SK-N-MC (cell line): ENCODE results near the gene LRG1.

Experiments used
- DNase-seq: peaks from one replicate; pipeline ENCODE4 v3.0.0-alpha.2; 2011; ENCODE audit warnings: low read depth, low spot score
- H3K27ac ChIP-seq: fragments of 200-600 bp; sonication (generic); 2 replicates; pipeline ENCODE4 v1.5.1; 2016; ENCODE audit warnings: mixed run types
- H3K36me3 ChIP-seq: fragments of 200-600 bp; sonication (generic); 2 replicates; pipeline ENCODE4 v1.6.1; 2017; ENCODE audit warnings: antibody characterized with exemption, low read length, mixed read lengths; ENCODE audit not compliant: insufficient read depth
- H3K4me3 ChIP-seq: fragments of 200-600 bp; sonication (generic); 2 replicates; pipeline ENCODE4 v1.5.1; 2016
- H3K9ac ChIP-seq: fragments of 200-600 bp; sonication (generic); 2 replicates; pipeline ENCODE4 v1.8.0; 2017; ENCODE audit warnings: mixed run types, mixed read lengths; ENCODE audit not compliant: insufficient read length
- H3K9me3 ChIP-seq: fragments of 200-600 bp; sonication (generic); 2 replicates; pipeline ENCODE4 v1.6.1; 2017; ENCODE audit warnings: low read depth, mild to moderate bottlenecking, antibody characterized with exemption, low read length, moderate library complexity, mixed read lengths
- EZH2 ChIP-seq: fragments of 200-600 bp; sonication (generic); IDR thresholded peaks from one replicate; pipeline ENCODE4 v1.6.1; 2017; ENCODE audit warnings: antibody characterized with exemption
- FOXP2 ChIP-seq: optimal IDR thresholded peaks from 2 replicates; pipeline ENCODE3; 2011; ENCODE audit warnings: mild to moderate bottlenecking, moderate library complexity; ENCODE audit not compliant: insufficient read depth; ENCODE audit errors: extremely low read length, control extremely low read depth
- POLR2AphosphoS5 ChIP-seq: IDR thresholded peaks from 2 replicates; pipeline ENCODE4 v1.6.1; 2012; ENCODE audit warnings: mild to moderate bottlenecking, low read depth, low read length, borderline replicate concordance

LRG1 gene

GRCh38 chr19:4492337-4493103 is 47.3 kb downstream of the LRG1 start:
- H3K9me3 ChIP-seq, result no peaks in the 10 kb centered on the region
- H3K9ac ChIP-seq, result no peak overlapping the region
- peaks cover 11% of the 10 kb centered on the region; the same call in 1 of the 2 replicates for H3K36me3 ChIP-seq
- DNase-seq, result no peak
- TF ChIP-seq FOXP2, result no peak
- no peak for TF ChIP-seq POLR2AphosphoS5
- H3K4me3 ChIP-seq, result no peak overlapping the region
- no peak overlapping the region for H3K27ac ChIP-seq

DNA sequence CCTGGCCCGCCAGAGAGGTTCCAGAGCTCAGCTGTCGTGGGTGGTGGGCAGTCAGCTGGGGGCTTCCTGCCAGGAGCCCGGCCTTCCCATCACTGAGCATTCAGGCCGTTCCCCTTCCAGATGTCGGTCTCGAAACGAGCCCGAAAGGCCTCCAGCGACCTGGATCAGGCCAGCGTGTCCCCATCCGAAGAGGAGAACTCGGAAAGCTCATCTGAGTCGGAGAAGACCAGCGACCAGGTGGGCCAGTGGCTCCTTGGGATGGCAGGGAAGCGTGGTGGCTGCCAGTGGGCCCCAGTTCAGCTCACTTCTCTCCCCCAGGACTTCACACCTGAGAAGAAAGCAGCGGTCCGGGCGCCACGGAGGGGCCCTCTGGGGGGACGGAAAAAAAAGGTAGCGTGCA is 48.4 kb downstream of the LRG1 start:
- H3K9me3 ChIP-seq, result no peaks in the 10 kb centered on the region
- H3K9ac ChIP-seq, result no peak overlapping the region
- H3K4me3 ChIP-seq, result no peak overlapping the region
- no peak for DNase-seq
- peaks cover 11% of the 10 kb centered on the region; the same call in 1 of the 2 replicates for H3K36me3 ChIP-seq
- no peak for TF ChIP-seq EZH2
- no peak for TF ChIP-seq FOXP2
- no peak for TF ChIP-seq POLR2AphosphoS5
- H3K27ac ChIP-seq, result no peak overlapping the region

- DNase-seq, result no peak
- Histone ChIP-seq H3K9ac (no peak overlapping the region), H3K27ac (no peak overlapping the region), H3K4me3 (no peak overlapping the region), H3K36me3 (peaks cover 14% of the 10 kb centered on the region; the same call in 1 of the 2 replicates), H3K9me3 (no peaks in the 10 kb centered on the region)
- TF ChIP-seq POLR2AphosphoS5, result no peak
- TF ChIP-seq FOXP2, result no peak
- no peak for TF ChIP-seq EZH2
Measured at GRCh38 chr19:4488496-4488895, 51.3 kb downstream of the LRG1 start.

- H3K27ac ChIP-seq, result no peak overlapping the region
- TF ChIP-seq POLR2AphosphoS5, result no peak
- TF ChIP-seq FOXP2, result no peak
- no peak for TF ChIP-seq EZH2
- H3K9ac ChIP-seq, result no peak overlapping the region
- H3K9me3 ChIP-seq, result no peaks in the 10 kb centered on the region
- no peak for DNase-seq
- peaks cover 11% of the 10 kb centered on the region; the same call in 1 of the 2 replicates for H3K36me3 ChIP-seq
- H3K4me3 ChIP-seq, result no peak overlapping the region
Measured at GRCh38 chr19:4487572-4487971, 52.3 kb downstream of the LRG1 start.
